Measurements from ENCODE around the gene MAGIX. TPM values are rescaled to one million over a fixed set of nuclear protein-coding genes. Genes with fewer than 3 reads are reported as not detected.

Gene MAGIX
- total RNA-seq, 6 donors from 2014 or later: 7.3 to 16.3 (median 12.9) TPM

- peaks cover 6 to 8% (median 7%) of the 10 kb centered on the region in 4 donors for H3K4me1 ChIP-seq
- no peaks in the 10 kb centered on the region for H3K36me3 ChIP-seq
- TF ChIP-seq CTCF (IDR thresholded peaks at IDR 0.05) (no peak), EP300 (IDR thresholded peaks at IDR 0.05) (no peak), POLR2AphosphoS5 (IDR thresholded peaks at IDR 0.05) (no peak), POLR2A (IDR thresholded peaks at IDR 0.05) (no peak)
- peak overlapping the region; percentile 82 to 90 (median 85) for H3K27ac ChIP-seq
- no peak for ATAC-seq (ENCODE audit: low FRiP score in 2 of 2)
- peak overlapping the region; percentile 51 to 74 (median 60) for H3K4me3 ChIP-seq
- H3K9me3 ChIP-seq: no peaks in the 10 kb centered on the region
- no peaks in the 10 kb centered on the region for H3K27me3 ChIP-seq
- DNase-seq: peak in 1 of 2 donors; percentile 89
- WGBS, 2 donors: 5 to 43% methylated on average over 6 to 17 of the region's 34 CpGs
These were observed 29.0 kb downstream of the MAGIX start for GRCh38 chrX:49191574-49192011.

- Histone ChIP-seq H3K4me3 (no peak overlapping the region), H3K27me3 (no peaks in the 10 kb centered on the region), H3K27ac (no peak overlapping the region), H3K4me1 (peaks cover 6 to 8% (median 7%) of the 10 kb centered on the region in 4 donors), H3K9me3 (no peaks in the 10 kb centered on the region), H3K36me3 (no peaks in the 10 kb centered on the region)
- DNase-seq (no peak), ATAC-seq (ENCODE audit: low FRiP score in 2 of 2) (no peak)
- peak in 5 of 6 experiments; percentile 18 to 47 (median 31) for TF ChIP-seq CTCF (IDR thresholded peaks at IDR 0.05)
- no peak for TF ChIP-seq EP300 (IDR thresholded peaks at IDR 0.05)
- no peak for TF ChIP-seq POLR2AphosphoS5 (IDR thresholded peaks at IDR 0.05)
- TF ChIP-seq POLR2A (IDR thresholded peaks at IDR 0.05): no peak
- WGBS, 2 donors: 66 to 71% methylated on average over 7 to 10 of the region's 10 CpGs
These were observed 30.3 kb downstream of the MAGIX start for GRCh38 chrX:49192722-49193328.

GRCh38 chrX:49193542-49193964, 31.0 kb downstream of the MAGIX start:
- Histone ChIP-seq H3K27me3 (no peaks in the 10 kb centered on the region), H3K4me1 (peaks cover 6 to 8% (median 7%) of the 10 kb centered on the region in 4 donors), H3K4me3 (no peak overlapping the region), H3K36me3 (no peaks in the 10 kb centered on the region), H3K9me3 (no peaks in the 10 kb centered on the region), H3K27ac (no peak overlapping the region)
- WGBS, 2 donors: 69% methylated on average over 2 of the region's 2 CpGs; no CpG with 5 or more reads in 1 of the 2 donors
- TF ChIP-seq POLR2A (IDR thresholded peaks at IDR 0.05) (no peak), EP300 (IDR thresholded peaks at IDR 0.05) (no peak), CTCF (IDR thresholded peaks at IDR 0.05) (no peak), POLR2AphosphoS5 (IDR thresholded peaks at IDR 0.05) (no peak)
- DNase-seq (no peak), ATAC-seq (ENCODE audit: low FRiP score in 2 of 2) (no peak)

- WGBS, 2 donors: 82% methylated on average over 12 of the region's 13 CpGs; no CpG with 5 or more reads in 1 of the 2 donors
- DNase-seq (no peak), ATAC-seq (ENCODE audit: low FRiP score in 2 of 2) (no peak)
- TF ChIP-seq CTCF (IDR thresholded peaks at IDR 0.05) (no peak), POLR2A (IDR thresholded peaks at IDR 0.05) (no peak)
- no peak overlapping the region for H3K27ac ChIP-seq
- no peak overlapping the region for H3K4me3 ChIP-seq
- H3K4me1 ChIP-seq: peaks cover 0 to 17% (median 6%) of the 10 kb centered on the region in 4 donors
- no peaks in the 10 kb centered on the region for H3K9me3 ChIP-seq
- no peaks in the 10 kb centered on the region for H3K27me3 ChIP-seq
- H3K36me3 ChIP-seq: no peaks in the 10 kb centered on the region
These were observed 35.1 kb downstream of the MAGIX start for GRCh38 chrX:49197543-49198087.

All from upper lobe of left lung (tissue), 6 donors.